GM13977 (cell line): ENCODE data around the gene PLCL1.

Experiments
- DNase-seq: peaks from one replicate; pipeline ENCODE4 v3.0.0; 2012; ENCODE audit warnings: low spot score
- in situ Hi-C: fragments of 300-500 bp; cut with MboI; formaldehyde crosslinking; loops from one replicate; pipeline ENCODE4 v1.12.0; 2022; ENCODE audit warnings: low sequenced_read_pairs, low pct_unique_long_range_greater_than_20kb, mixed read lengths, inconsistent platforms; ENCODE audit not compliant: unreplicated experiment
- TF ChIP-seq, protein P1 (sequence below): IDR thresholded peaks from 2 replicates; pipeline ENCODE4 v1.5.1; 2012; ENCODE audit warnings: mild to moderate bottlenecking, control low read depth; ENCODE audit not compliant: insufficient read depth; ENCODE audit errors: extremely low read depth, missing control alignments

PLCL1 gene

DNA sequence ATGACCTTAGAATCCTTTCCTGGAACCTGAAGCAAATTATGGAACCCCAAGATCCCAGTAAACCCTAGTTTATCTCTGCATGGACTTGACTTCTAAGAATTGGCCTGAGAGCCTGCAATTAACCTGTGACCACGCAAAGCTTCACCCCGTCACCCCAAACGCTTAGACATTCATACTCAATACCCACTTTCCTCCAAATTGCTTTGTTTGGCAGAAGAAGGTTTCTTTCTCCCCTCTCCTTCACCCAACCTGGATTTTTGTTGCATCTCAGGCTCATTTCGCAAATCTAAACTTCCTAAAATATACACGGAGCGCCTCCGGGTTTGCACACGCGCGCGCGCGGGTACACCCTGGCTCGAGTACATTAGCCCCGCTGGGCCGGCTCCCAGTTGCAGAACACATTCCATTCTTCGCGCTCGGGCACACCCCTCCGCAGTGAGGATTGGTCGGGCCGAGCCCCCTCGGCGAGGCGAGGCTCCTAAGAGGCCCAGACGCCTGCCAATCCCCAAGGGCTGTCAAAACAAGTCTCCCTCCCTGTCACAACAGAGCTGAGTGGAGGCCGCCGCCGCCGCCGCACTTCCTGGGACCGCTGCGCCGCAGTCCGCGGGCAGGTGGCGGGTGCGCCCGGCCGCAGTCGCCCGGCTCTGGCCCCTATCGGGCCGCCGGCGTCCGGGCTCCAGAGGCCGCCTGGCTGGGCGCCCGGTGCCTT, at the start of gene PLCL1:
TSS of gene PLCL1 (plus strand) at position 545 of the 709 bp plus-strand sequence.
- peak; percentile 93 for DNase-seq
- in situ Hi-C loops, result loop anchor here (10.0 to 25.0 kb wide), 2 partner anchors 321 to 483 kb away; no protein-coding TSS in a partner anchor
- TF ChIP-seq, protein P1, sequence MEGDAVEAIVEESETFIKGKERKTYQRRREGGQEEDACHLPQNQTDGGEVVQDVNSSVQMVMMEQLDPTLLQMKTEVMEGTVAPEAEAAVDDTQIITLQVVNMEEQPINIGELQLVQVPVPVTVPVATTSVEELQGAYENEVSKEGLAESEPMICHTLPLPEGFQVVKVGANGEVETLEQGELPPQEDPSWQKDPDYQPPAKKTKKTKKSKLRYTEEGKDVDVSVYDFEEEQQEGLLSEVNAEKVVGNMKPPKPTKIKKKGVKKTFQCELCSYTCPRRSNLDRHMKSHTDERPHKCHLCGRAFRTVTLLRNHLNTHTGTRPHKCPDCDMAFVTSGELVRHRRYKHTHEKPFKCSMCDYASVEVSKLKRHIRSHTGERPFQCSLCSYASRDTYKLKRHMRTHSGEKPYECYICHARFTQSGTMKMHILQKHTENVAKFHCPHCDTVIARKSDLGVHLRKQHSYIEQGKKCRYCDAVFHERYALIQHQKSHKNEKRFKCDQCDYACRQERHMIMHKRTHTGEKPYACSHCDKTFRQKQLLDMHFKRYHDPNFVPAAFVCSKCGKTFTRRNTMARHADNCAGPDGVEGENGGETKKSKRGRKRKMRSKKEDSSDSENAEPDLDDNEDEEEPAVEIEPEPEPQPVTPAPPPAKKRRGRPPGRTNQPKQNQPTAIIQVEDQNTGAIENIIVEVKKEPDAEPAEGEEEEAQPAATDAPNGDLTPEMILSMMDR, result no peak

DNA sequence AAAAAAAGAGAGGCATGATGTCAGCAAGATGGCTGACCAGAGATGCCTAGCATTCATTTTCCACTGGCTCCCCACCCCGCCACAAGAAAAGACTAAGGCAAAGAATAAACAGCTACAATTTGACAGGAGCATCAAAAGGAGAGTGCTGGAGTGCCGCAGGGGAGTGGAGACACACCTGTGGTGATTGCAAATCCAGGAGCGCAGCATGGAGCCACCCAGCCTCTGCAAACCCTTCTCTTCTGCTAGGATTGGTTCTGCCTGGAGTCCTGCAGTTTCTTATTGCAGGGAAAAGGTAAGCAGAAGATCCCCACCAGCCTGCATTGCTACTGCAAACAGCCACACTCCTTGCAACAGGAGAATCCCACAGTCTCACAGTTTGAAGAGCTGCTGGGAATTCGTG, 45.4 kb upstream of the PLCL1 start:
- TF ChIP-seq, protein P1, result no peak
- in situ Hi-C loops, result no loop called here
- DNase-seq, result no peak

DNA sequence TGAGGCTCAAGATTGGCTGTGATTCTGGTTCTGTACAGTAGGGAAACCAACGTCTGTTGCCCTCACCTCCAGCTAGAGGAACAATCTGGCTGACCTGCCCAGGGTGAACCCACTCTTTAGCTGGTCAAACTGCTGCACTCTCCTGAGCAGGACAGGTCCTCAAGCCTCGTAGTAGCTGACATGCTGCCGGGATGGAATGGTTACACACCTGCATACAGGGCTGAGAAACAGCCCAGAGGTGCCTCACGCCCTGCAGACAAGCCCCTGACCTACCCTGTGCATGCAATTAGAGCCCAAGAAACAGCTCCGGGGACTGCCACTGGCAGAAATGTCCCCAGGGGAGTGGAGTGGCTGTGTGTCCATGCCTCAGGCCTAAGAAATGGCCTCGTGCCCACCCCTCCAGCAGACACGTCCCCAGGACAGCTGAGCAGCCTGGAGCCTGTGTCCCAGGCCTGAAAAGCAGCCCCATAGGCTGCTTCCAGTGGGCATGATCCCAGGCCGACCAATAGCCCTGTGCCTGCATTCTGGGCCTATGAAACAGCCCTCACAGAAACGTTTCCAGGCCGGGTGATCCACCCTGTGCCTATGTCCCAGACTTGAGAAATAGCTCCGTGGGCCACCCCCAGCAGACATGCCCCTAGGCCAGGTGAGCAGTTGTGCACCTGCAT, 44.6 kb upstream of the PLCL1 start:
- TF ChIP-seq, protein P1, result no peak
- in situ Hi-C loops, result no loop called here
- DNase-seq, result no peak

DNA sequence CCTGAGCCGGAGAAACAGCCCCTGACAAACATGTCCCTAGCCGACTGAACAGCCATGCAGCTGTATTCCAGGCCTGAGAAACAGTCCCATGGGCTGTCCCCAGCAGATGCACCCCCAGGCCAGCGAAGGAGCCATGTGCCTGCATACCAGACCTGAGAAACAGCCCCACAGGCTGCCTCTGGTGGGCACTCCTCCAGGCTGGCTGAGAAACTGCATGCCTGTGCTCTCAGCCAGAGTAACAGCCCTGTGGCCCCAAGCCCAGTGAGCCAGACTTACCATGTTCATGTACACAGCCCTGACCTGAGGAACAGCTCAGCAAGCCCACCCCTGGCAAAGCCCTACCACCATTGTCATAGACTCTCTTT, 44.1 kb upstream of the PLCL1 start:
- in situ Hi-C loops, result no loop called here
- TF ChIP-seq, protein P1, result no peak

DNA sequence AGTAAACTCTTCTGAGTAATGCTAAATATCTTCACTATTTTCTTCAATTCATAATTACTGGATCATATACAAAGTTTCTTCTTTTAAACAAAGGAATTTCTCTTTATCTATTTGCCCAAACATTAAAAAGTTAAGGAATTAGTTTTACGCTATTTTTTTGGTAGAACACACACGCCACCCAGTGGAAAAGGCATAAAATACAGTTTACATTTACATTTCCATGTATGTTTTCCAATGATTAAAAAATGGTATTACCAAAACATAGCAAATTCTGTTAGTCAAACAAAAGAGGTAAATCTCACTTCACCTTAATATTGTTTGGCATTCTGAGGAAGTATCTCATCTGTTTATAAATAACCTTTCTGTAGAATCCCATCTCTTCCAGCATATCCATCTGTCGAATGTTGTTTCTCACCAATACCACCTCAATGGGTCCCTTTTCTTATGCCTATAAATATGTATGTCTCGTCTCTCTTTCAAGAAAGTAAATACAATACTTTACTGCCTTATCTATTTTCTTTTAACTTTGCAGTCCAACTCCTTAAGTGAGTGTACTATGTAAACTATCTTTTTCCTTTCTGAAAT, 26.5 kb upstream of the PLCL1 start:
- in situ Hi-C loops, result no loop called here
- TF ChIP-seq, protein P1, result peak; percentile 62
- peak; percentile 31 for DNase-seq

More for the DNA sequence above, 44.1 kb upstream of the PLCL1 start:
- no peak for DNase-seq

DNA sequence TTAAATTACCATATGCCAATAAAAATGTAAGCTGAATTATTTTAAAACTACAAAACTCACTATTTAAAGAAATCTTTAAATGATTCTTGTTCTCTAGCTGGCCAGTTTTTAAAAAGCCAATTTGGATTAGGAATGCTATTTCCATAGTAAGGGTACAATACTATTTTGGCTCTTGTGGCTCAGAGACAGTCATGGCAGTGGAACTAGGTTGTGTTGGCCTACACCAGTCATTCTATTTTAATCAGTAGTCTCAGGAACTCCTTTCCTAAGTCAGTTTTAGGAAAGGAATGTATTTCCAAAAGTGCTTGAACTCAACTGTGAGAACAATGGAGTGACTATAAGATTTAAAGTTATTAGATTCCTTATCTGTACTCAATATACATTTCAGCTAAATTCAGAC, 25.1 kb upstream of the PLCL1 start:
- no peak for DNase-seq
- TF ChIP-seq, protein P1, result no peak
- in situ Hi-C loops, result no loop called here
